GM21528 (cell line): ENCODE measurements around the gene VAV3.
"Not testable (repeated sequence)": the region's sequence is repeated elsewhere in the genome, so short reads cannot be mapped to it uniquely, and the experiment has no call there.

ENCODE experiments used
- ATAC-seq: cut with Tn5 transposase; IDR thresholded peaks from one replicate; pipeline ENCODE4 v1.9.1; 2021; ENCODE audit warnings: mild to moderate bottlenecking, moderate library complexity; ENCODE audit not compliant: unreplicated experiment, low FRiP score

Gene VAV3, protein sequence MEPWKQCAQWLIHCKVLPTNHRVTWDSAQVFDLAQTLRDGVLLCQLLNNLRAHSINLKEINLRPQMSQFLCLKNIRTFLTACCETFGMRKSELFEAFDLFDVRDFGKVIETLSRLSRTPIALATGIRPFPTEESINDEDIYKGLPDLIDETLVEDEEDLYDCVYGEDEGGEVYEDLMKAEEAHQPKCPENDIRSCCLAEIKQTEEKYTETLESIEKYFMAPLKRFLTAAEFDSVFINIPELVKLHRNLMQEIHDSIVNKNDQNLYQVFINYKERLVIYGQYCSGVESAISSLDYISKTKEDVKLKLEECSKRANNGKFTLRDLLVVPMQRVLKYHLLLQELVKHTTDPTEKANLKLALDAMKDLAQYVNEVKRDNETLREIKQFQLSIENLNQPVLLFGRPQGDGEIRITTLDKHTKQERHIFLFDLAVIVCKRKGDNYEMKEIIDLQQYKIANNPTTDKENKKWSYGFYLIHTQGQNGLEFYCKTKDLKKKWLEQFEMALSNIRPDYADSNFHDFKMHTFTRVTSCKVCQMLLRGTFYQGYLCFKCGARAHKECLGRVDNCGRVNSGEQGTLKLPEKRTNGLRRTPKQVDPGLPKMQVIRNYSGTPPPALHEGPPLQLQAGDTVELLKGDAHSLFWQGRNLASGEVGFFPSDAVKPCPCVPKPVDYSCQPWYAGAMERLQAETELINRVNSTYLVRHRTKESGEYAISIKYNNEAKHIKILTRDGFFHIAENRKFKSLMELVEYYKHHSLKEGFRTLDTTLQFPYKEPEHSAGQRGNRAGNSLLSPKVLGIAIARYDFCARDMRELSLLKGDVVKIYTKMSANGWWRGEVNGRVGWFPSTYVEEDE

DNA sequence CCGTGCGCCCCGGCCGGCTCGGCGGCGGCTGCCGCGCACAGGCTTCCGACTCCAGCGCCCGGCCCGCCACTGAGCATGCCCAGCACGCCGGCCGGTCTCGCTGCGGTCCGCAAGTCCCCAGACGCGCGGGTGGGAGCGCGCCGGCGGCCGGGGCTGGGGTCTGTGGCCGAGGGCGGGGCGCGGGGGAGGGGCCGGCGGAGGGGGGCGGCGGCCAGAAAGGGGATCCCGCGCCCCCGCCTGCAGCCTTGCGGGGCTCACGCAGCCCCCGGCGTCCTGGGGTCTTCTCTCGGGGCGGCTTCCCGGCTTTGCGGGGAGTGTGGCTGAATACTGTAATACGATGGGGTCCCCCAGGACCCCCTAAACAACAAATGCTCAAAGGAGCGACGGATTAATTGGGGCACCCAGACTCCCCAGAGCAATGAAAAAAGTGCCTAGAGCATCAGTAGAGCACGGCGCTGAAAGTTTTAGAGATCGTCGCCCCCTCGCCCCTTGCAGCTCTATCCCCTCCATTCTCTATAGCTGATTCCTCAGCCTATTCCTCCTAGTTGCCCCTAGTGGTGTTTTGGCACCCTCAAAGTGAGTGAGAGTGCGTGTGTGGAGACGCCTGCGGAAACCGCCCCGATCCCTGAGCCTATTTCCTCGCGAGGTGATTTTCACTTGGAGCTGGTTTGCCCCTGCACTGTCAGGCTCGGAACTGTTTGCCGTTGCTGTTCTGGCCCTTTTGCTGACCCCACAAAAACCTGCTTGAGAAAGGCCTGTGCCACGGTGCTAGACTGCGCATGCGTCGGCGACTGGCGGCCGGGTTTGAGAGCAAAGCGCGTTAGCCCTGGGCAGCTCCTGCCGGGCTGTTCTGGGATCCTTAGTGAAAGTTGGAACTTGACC, at the start of gene VAV3:
Gene VAV3, minus strand, starts transcription at position 71 of the 882 bp plus-strand sequence. CDS start 311 bp downstream, outside the sequence.
- no peak for ATAC-seq

- no peak for ATAC-seq
These were observed 47.6 kb upstream of the VAV3 start for GRCh38 chr1:108012553-108012952.

- ATAC-seq, result no peak
These were observed 46.3 kb upstream of the VAV3 start for GRCh38 chr1:108011295-108011694.

GRCh38 chr1:108010581-108010980, 45.6 kb upstream of the VAV3 start:
- ATAC-seq, result no peak

- no peak for ATAC-seq
These were observed 44.7 kb upstream of the VAV3 start for GRCh38 chr1:108009603-108010195.

DNA sequence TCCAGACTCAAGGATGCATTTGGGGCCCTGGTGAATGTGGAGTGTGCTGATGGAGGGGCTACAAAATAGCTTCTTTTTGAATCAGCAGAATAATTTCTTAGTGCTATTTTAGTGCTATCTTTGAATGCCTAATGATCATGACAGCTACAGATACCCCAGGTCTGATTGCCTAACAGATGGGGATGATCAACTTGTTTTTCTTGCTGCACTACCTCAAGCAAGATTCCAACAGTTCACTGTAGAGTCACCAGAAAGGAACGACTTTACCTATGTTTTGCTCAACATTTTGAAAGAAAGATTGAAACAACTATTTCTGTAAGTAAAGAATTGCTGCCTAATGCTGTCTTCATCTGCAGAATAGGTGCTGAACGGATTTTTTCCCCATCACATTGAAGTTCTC, 42.6 kb upstream of the VAV3 start:
- ATAC-seq, result no peak

GRCh38 chr1:108007070-108007469, 42.1 kb upstream of the VAV3 start:
- no peak for ATAC-seq

DNA sequence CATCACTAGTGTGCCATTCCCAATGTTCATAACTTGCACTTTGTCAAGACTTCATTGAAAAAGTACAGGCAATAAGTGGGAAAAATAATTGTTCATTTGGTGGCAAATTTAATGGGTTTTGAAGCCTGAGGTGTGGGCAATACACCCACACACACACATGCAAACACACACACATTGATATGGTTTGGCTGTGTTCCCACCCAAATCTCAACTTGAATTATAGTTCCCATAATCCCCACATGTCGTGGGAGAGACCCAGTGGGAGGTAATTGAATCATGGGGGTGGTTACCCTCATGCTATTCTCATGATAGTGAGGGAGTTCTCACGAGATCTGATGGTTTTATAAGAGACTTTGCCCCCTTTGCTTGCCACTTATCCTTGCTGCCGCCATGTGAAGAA, 39.9 kb upstream of the VAV3 start:
- ATAC-seq, result not testable (repeated sequence)

DNA sequence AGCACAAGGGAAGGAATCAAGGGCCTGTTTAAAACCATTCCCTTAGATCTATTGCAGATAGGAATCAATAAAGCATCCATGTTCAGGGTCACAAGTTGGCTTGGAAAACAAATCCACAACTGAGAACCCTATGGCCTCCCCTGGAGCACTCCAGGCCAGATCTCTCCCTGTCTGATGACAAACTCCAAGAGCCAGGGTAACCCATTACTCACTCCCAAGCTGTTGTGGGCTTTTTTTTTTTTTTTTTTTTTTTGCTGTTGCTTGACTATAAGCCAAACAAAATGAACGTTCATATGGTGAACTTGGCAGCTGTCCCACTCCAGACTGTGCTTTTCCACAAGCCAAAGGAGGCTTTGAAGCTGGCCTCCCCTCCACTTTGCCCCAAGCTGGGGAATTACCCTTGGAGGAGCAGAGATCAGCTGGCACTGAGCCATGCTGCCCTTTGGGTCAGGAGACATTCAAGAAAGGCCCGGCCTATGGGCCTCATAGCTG, 35.7 kb upstream of the VAV3 start:
- ATAC-seq, result no peak

DNA sequence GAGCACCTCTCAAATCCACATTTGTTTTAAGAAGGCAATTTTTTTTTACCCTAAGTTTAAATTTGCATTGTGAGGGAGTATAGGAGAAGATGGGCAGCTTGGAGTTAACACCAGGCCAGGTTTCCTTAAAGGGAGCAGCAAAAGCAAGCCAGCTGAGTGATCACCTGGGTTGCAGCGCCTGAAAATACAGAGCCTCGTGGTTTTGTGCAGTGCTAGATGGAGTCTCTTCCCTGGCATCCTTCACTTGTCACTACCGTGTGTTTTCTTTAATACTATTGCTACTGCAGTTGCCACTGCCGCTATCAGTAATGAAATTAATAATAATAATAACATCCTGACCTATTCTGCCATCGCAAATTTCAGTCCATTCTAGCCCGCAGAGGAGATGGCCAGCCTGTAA, 35.2 kb upstream of the VAV3 start:
- no peak for ATAC-seq

GRCh38 chr1:107997866-107998265, 32.9 kb upstream of the VAV3 start:
- no peak for ATAC-seq

GRCh38 chr1:107993920-107994319, 28.9 kb upstream of the VAV3 start:
- ATAC-seq, result no peak

DNA sequence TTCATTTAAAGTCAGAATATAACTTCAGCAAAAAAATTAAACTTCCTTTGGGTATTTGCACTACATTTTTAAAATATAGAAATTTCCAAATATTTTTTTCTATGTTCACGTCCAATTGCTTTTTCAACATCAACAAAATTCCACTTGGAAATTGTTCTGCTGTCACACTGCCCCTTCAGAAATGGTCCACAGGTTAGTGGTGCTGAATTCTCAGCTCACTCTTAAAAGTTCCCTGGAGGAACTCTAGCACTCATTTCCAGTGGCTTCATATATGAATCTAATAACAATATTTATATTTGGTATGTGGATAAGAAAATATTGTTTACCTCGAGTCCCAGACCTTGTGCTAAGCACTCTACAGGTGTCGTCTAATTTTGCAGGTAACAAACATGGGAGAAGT, 27.4 kb upstream of the VAV3 start:
- ATAC-seq, result no peak

- ATAC-seq, result no peak
These were observed 26.5 kb upstream of the VAV3 start for GRCh38 chr1:107991371-107992066.

DNA sequence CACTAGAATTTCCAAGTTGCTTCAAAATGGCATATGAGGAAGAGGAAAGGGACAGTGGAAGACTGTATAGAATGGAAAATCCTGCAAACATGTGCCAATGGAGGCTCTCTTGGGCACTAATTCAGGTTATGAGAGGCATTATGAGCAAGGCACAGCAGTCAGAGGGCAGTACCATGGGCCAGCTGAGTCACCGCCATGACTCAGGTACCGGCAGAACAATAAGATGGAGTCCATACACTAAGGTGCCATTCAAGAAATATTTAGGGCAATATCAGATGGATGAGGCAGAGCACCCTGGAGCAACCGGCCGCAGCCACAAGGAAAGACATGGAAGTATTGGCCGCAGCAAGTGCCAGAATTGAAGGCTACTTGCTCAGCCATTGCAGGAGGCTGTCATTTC, 25.6 kb upstream of the VAV3 start:
- no peak for ATAC-seq

DNA sequence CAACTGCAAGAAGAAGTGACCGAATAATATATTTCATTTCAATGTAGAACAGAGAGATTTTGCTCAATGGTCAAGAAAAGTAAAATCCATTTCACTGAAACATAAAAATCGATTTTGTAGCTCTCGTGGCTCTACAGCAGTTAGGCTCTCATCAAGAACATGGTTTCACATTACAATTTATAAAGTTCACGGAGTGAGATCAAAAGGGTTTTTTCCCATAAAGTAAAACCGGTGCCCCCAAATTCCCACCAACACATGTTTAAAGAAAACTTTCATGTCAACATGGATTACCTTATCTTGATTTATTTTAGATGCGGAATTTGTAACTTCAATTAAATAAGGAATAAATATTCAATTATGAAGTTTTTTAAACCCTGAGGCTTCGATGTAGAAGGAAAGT, 16.3 kb upstream of the VAV3 start:
- ATAC-seq, result no peak

DNA sequence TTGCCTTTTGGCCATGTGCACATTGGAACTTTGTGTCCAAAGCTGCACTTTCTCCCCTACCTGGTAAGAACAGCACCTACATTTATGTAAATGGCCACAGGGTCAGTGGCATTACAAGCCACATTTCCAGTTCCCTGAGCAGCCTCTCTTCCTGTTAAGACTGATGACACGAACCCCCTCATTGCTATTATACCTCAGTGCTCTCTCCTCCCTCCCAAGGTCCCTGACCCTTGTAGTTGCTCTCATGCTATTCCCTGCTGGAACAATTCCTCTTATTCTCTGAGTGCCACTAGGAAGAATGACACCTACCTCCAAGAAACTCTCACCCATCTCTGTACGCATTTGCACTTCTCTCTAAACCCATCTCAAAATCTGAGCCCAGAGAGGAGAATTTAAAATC, 14.9 kb upstream of the VAV3 start:
- no peak for ATAC-seq

- no peak for ATAC-seq
These were observed 14.1 kb upstream of the VAV3 start for GRCh38 chr1:107979088-107979487.

DNA sequence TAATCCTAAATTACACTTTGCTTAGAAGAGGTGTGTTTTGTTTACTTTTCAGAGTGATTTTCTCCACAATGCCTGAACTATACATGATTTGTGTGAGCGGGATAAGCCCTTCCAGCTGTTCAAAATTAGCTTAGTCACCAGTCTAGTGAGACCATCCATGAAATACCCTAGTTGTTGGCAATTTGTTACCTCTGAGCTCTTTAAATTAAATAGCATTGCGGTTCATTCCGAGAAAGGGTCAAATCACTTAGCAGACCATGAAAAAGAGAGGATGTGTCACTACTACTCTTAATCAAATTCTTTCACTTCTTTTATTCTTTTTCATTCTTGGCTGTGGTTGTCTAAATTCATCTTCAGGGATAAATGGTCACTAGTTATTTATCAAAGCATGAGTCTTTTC, 11.9 kb upstream of the VAV3 start:
- ATAC-seq, result no peak

DNA sequence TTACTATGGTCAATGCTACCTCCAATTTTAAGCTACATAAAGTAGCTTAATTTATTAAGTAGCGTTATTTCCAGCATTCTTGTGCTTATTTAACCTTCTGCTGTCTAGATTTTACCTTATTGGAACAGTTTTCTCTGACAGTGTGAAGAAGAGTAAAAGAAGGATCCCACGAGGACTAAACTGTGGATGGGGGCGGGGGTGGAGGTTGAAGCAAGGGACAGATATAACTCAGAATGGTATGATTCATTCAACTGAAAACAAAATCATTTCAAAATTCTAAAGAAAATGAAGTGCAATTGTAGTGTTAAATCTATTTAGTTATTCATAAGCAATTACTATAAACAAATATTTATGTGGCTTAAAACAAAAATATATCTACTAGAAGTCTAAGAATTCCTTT, 11.5 kb upstream of the VAV3 start:
- ATAC-seq, result no peak
